IMR-90 (cell line): ENCODE measurements around the gene TGFB1. TPM values are rescaled to one million over a fixed set of nuclear protein-coding genes. Genes with fewer than 3 reads are reported as not detected.

ENCODE experiments used
- ATAC-seq: fragments of 200-7000 bp; cut with Tn5 transposase; 2 replicates; pipeline ENCODE4 v1.9.1; 2020; ENCODE audit warnings: low read depth, mild to moderate bottlenecking, moderate library complexity
- BruUV-seq: library from RNA; stranded (reverse); fragments of 400-500 nt; replicated peaks from 2 replicates; lab custom pipeline; 2021; lab: Mats Ljungman, UMichigan
- CTCF ChIA-PET: fragments of 300-600 bp; formaldehyde crosslinking; extraction: SDS; loops from one replicate; lab custom pipeline; 2021; ENCODE audit warnings: antibody characterized with exemption; lab: Yijun Ruan, JAX
- POLR2A ChIA-PET: fragments of 300-600 bp; sonication (Branson Sonifier 250); formaldehyde crosslinking; loops from one replicate; lab custom pipeline; 2022; ENCODE audit warnings: antibody characterized with exemption; ENCODE audit not compliant: unreplicated experiment; lab: Charles Lee
- DNase-seq: peaks from one replicate; pipeline ENCODE4 v3.0.0; 2013
- H2AFZ ChIP-seq: replicated peaks from 2 replicates; pipeline ENCODE3; 2013; ENCODE audit warnings: low read length, mild to moderate bottlenecking; ENCODE audit not compliant: poor library complexity
- H2AK5ac ChIP-seq: 2 replicates; pipeline ENCODE4 v1.6.1; 2013; ENCODE audit warnings: low read depth, low read length, inconsistent platforms
- H2AK9ac ChIP-seq: replicated peaks from 2 replicates; pipeline ENCODE3; 2013; ENCODE audit warnings: mild to moderate bottlenecking, low read depth, low read length, moderate library complexity; ENCODE audit not compliant: poor library complexity
- H2BK120ac ChIP-seq: 2 replicates; pipeline ENCODE4 v1.6.1; 2013; ENCODE audit warnings: low read depth, low read length, inconsistent platforms
- H2BK15ac ChIP-seq: 3 replicates; pipeline ENCODE4 v1.6.1; 2013; ENCODE audit warnings: low read depth, low read length, inconsistent platforms
- H2BK20ac ChIP-seq: 2 replicates; pipeline ENCODE4 v1.6.1; 2013; ENCODE audit warnings: low read depth, mild to moderate bottlenecking, inconsistent platforms, low read length, moderate library complexity
- H2BK5ac ChIP-seq: 2 replicates; pipeline ENCODE4 v1.6.1; 2013; ENCODE audit warnings: mild to moderate bottlenecking, low read depth, low read length, inconsistent platforms; ENCODE audit not compliant: poor library complexity, severe bottlenecking
- H3K14ac ChIP-seq: replicated peaks from 2 replicates; pipeline ENCODE4 v1.6.1; 2013; ENCODE audit warnings: low read depth, low read length, inconsistent platforms
- H3K18ac ChIP-seq: 2 replicates; pipeline ENCODE4 v1.6.1; 2013; ENCODE audit warnings: low read depth, low read length, control low read depth
- H3K23ac ChIP-seq: 2 replicates; pipeline ENCODE4 v1.6.1; 2013; ENCODE audit warnings: low read depth, low read length, inconsistent platforms
- H3K27ac ChIP-seq: 2 replicates; pipeline ENCODE4 v1.5.1; 2013; ENCODE audit warnings: mild to moderate bottlenecking, control low read depth, low read length; ENCODE audit not compliant: insufficient read depth
- H3K27me3 ChIP-seq: 2 replicates; pipeline ENCODE4 v1.6.1; 2013; ENCODE audit warnings: low read length; ENCODE audit not compliant: control insufficient read depth, insufficient read depth
- H3K36me3 ChIP-seq: 2 replicates; pipeline ENCODE4 v1.6.1; 2013; ENCODE audit warnings: low read length, mixed read lengths; ENCODE audit not compliant: control insufficient read depth, insufficient read depth
- H3K4ac ChIP-seq: 2 replicates; pipeline ENCODE4 v1.6.1; 2013; ENCODE audit warnings: low read depth, low read length, inconsistent platforms
- H3K4me1 ChIP-seq: 2 replicates; pipeline ENCODE4 v1.6.1; 2013; ENCODE audit warnings: low read length, mixed read lengths; ENCODE audit not compliant: control insufficient read depth, insufficient read depth
- H3K4me2 ChIP-seq: 2 replicates; pipeline ENCODE4 v1.6.1; 2013; ENCODE audit warnings: low read depth, mild to moderate bottlenecking, control low read depth, low read length, moderate library complexity
- H3K4me3 ChIP-seq: 2 replicates; pipeline ENCODE4 v1.5.1; 2013; ENCODE audit warnings: low read depth, mild to moderate bottlenecking, control low read depth, low read length, moderate library complexity; ENCODE audit not compliant: insufficient read depth
- H3K56ac ChIP-seq: 2 replicates; pipeline ENCODE4 v1.6.1; 2013; ENCODE audit warnings: low read length, inconsistent platforms; ENCODE audit not compliant: insufficient read depth; ENCODE audit errors: extremely low read depth
- H3K79me1 ChIP-seq, 2 experiments: 2 replicates each; pipeline ENCODE4 v1.6.1; 2013; ENCODE audit warnings: low read length in 2 of 2, inconsistent platforms in 1 of 2, low read depth in 1 of 2
- H3K9ac ChIP-seq: 2 replicates; pipeline ENCODE4 v1.6.1; 2013; ENCODE audit warnings: low read depth, low read length, control low read depth
- H3K9me1 ChIP-seq: 2 replicates; pipeline ENCODE4 v1.6.1; 2013; ENCODE audit warnings: low read length, inconsistent platforms; ENCODE audit not compliant: insufficient read depth
- H3K9me3 ChIP-seq: 2 replicates; pipeline ENCODE4 v1.6.1; 2013; ENCODE audit warnings: low read length; ENCODE audit not compliant: control insufficient read depth, insufficient read depth
- H4K20me1 ChIP-seq: 2 replicates; pipeline ENCODE4 v1.6.1; 2013; ENCODE audit warnings: low read length, inconsistent platforms; ENCODE audit not compliant: insufficient read depth
- H4K5ac ChIP-seq: 2 replicates; pipeline ENCODE4 v1.6.1; 2013; ENCODE audit warnings: mild to moderate bottlenecking, low read depth, low read length, control low read depth
- H4K8ac ChIP-seq, 2 experiments: 2 replicates each; pipeline ENCODE4 v1.6.1; 2013; ENCODE audit warnings: low read depth in 2 of 2, low read length in 2 of 2, control low read depth in 1 of 2, inconsistent platforms in 1 of 2
- H4K91ac ChIP-seq: 2 replicates; pipeline ENCODE4 v1.6.1; 2013; ENCODE audit warnings: low read depth, low read length, inconsistent platforms; ENCODE audit not compliant: insufficient read depth
- BHLHE40 ChIP-seq: fragments of 150-350 bp; IDR thresholded peaks from 2 replicates; pipeline ENCODE4 v1.6.1; 2016; ENCODE audit warnings: mild to moderate bottlenecking, low read depth, low read length
- CEBPB ChIP-seq: IDR thresholded peaks from 2 replicates; pipeline ENCODE4 v1.6.1; 2012; ENCODE audit warnings: low read depth, low read length, improper control_type of control experiment
- CHD1 ChIP-seq: IDR thresholded peaks from 2 replicates; pipeline ENCODE4 v1.6.1; 2012; ENCODE audit warnings: low read depth, low read length, improper control_type of control experiment
- CTCF ChIP-seq: conservative IDR thresholded peaks from 2 replicates; pipeline ENCODE4 v1.5.1; 2012; ENCODE audit warnings: mild to moderate bottlenecking, low read depth, low read length, improper control_type of control experiment
- ELK1 ChIP-seq: fragments of 150-350 bp; IDR thresholded peaks from 2 replicates; pipeline ENCODE4 v1.6.1; 2016; ENCODE audit warnings: low read depth, mild to moderate bottlenecking, low read length, moderate library complexity, borderline replicate concordance
- FOS ChIP-seq: fragments of 150-350 bp; IDR thresholded peaks from 2 replicates; pipeline ENCODE4 v1.6.1; 2016; ENCODE audit warnings: low read depth, low read length
- MAFK ChIP-seq: IDR thresholded peaks from 2 replicates; pipeline ENCODE4 v1.6.1; 2012; ENCODE audit warnings: low read depth, low read length, improper control_type of control experiment
- MAZ ChIP-seq: IDR thresholded peaks from 2 replicates; pipeline ENCODE4 v1.6.1; 2012; ENCODE audit warnings: low read depth, mild to moderate bottlenecking, low read length, improper control_type of control experiment, moderate library complexity, borderline replicate concordance
- MXI1 ChIP-seq: IDR thresholded peaks from 2 replicates; pipeline ENCODE4 v1.6.1; 2012; ENCODE audit warnings: low read depth, mild to moderate bottlenecking, low read length, moderate library complexity, borderline replicate concordance
- NFE2L2 ChIP-seq: fragments of 150-350 bp; IDR thresholded peaks from 2 replicates; pipeline ENCODE4 v1.6.1; 2016; ENCODE audit warnings: low read depth, mild to moderate bottlenecking, low read length
- POLR2A ChIP-seq: IDR thresholded peaks from 2 replicates; pipeline ENCODE4 v1.6.1; 2012; ENCODE audit warnings: mild to moderate bottlenecking, low read depth, low read length
- RAD21 ChIP-seq: IDR thresholded peaks from 2 replicates; pipeline ENCODE4 v1.6.1; 2012; ENCODE audit warnings: low read length, improper control_type of control experiment
- RCOR1 ChIP-seq: IDR thresholded peaks from 2 replicates; pipeline ENCODE4 v1.6.1; 2012; ENCODE audit warnings: mild to moderate bottlenecking, low read length, improper control_type of control experiment; ENCODE audit not compliant: insufficient replicate concordance
- RFX5 ChIP-seq: IDR thresholded peaks from 2 replicates; pipeline ENCODE4 v1.8.0; 2012; ENCODE audit warnings: low read depth, mild to moderate bottlenecking, low read length, moderate library complexity
- SMC3 ChIP-seq: fragments of 150-350 bp; IDR thresholded peaks from 2 replicates; pipeline ENCODE4 v1.6.1; 2016; ENCODE audit warnings: low read depth, mild to moderate bottlenecking, antibody characterized with exemption, low read length, moderate library complexity
- USF2 ChIP-seq: fragments of 150-350 bp; IDR thresholded peaks from 2 replicates; pipeline ENCODE4 v1.6.1; 2017; ENCODE audit warnings: mild to moderate bottlenecking, antibody characterized with exemption, low read length, low read depth
- WGBS, 2 experiments: methylation state at CpG; one replicate each; pipeline versions ENCODE4 v1.1.5 to v1.1.7; 2013; ENCODE audit warnings: missing lambda C conversion rate in 2 of 2; ENCODE audit not compliant: insufficient read length in 1 of 2; ENCODE audit errors: extremely low coverage in 2 of 2; 5-methylcytosine and 5-hydroxymethylcytosine counted together
- dilution Hi-C: fragments of 300-500 bp; cut with HindIII; formaldehyde crosslinking; loops from one replicate; pipeline ENCODE4 v1.14.3; 2018; ENCODE audit warnings: low sequenced_read_pairs; ENCODE audit not compliant: unreplicated experiment
- in situ Hi-C: fragments of 300-500 bp; cut with MboI; formaldehyde crosslinking; loops from 3 replicates; pipeline ENCODE4 v1.14.3; 2019; ENCODE audit warnings: low sequenced_read_pairs, inconsistent platforms, mixed read lengths
- intact Hi-C: fragments of 100-400 bp; cut with micrococcal nuclease; formaldehyde crosslinking; loops from 2 replicates; pipeline ENCODE4 v1.10.0; 2022
- polyA plus RNA-seq, 3 experiments: library from polyadenylated mRNA; depleted of rRNA; stranded (reverse); fragments of >200 nt; gene quantifications; 2 replicates each; pipeline ENCODE4 v1.2.3, GENCODE V29; 2012; ENCODE audit warnings: low replicate concordance in 1 of 3
- total RNA-seq: library from RNA; depleted of rRNA; stranded (reverse); fragments of >200 nt; gene quantifications from 2 replicates; pipeline ENCODE4 v1.2.3, GENCODE V29; 2012

Gene TGFB1
- total and polyA plus RNA-seq, 2 of the 4 experiments (the other 2 are of a cell fraction) = 3.2 to 26.7 TPM

GRCh38 chr19:41401483-41401882 lies 47.8 kb upstream of the TGFB1 start:
- in situ Hi-C loops (no loop called here), intact Hi-C loops (no loop called here), dilution Hi-C loops (no loop called here)
- Histone ChIP-seq H3K14ac (no peak overlapping the region), H3K9me3 (no peaks in the 10 kb centered on the region), H3K9ac (no peak overlapping the region), H3K56ac (no peak overlapping the region), H2AFZ (no peak overlapping the region), H4K5ac (no peak overlapping the region), H3K9me1 (peaks cover 15% of the 10 kb centered on the region; the same call in 1 of the 2 replicates), H2BK15ac (no peak overlapping the region), H2AK9ac (no peak overlapping the region), H3K4me2 (no peak overlapping the region), H2AK5ac (no peak overlapping the region), H3K4me1 (peaks cover 4% of the 10 kb centered on the region; the same call in 1 of the 2 replicates), H3K27ac (no peak overlapping the region), H4K20me1 (no peaks in the 10 kb centered on the region), H3K36me3 (0 out of 2 replicates have a peak, but pooled peaks cover 5% of the 10 kb centered on the region), H3K4ac (no peak overlapping the region), H3K4me3 (no peak overlapping the region), H2BK20ac (no peak overlapping the region), H3K23ac (no peak overlapping the region), H4K91ac (no peak overlapping the region), H2BK120ac (no peak overlapping the region), H3K27me3 (no peaks in the 10 kb centered on the region), H4K8ac (no peak overlapping the region), H3K79me1 (peaks cover 23 to 36% of the 10 kb centered on the region in 2 experiments), H2BK5ac (no peak overlapping the region), H3K18ac (no peak overlapping the region)
- DNase-seq = no peak
- ChIA-PET POLR2A (no interaction called here), CTCF (no interaction called here)
- no peak for TF ChIP-seq MXI1
- TF ChIP-seq POLR2A = no peak
- TF ChIP-seq CHD1 = no peak
- no peak for TF ChIP-seq MAFK
- TF ChIP-seq RAD21 = no peak
- TF ChIP-seq RCOR1 = no peak
- TF ChIP-seq MAZ = no peak
- TF ChIP-seq SMC3 = no peak
- no peak for TF ChIP-seq CTCF
- no peak for TF ChIP-seq USF2
- no peak for TF ChIP-seq ELK1
- no peak for TF ChIP-seq CEBPB
- TF ChIP-seq FOS = no peak
- no peak for TF ChIP-seq RFX5
- no peak for TF ChIP-seq BHLHE40
- no peak for TF ChIP-seq NFE2L2
- no peak for ATAC-seq
- WGBS, 2 experiments = no CpG with 5 or more reads among the region's 4 CpGs
- BruUV-seq = no TSS peak
